Colon (tissue), 2 donors: ENCODE measurements around the gene USP25.

Experiments used
- FAIRE-seq: peaks from 2 replicates; lab custom pipeline; 2012; peaks lifted over from hg19 to GRCh38; lab: Jason Lieb, UNC
- donor health status: control.
- donor health status: control.

Gene USP25, protein sequence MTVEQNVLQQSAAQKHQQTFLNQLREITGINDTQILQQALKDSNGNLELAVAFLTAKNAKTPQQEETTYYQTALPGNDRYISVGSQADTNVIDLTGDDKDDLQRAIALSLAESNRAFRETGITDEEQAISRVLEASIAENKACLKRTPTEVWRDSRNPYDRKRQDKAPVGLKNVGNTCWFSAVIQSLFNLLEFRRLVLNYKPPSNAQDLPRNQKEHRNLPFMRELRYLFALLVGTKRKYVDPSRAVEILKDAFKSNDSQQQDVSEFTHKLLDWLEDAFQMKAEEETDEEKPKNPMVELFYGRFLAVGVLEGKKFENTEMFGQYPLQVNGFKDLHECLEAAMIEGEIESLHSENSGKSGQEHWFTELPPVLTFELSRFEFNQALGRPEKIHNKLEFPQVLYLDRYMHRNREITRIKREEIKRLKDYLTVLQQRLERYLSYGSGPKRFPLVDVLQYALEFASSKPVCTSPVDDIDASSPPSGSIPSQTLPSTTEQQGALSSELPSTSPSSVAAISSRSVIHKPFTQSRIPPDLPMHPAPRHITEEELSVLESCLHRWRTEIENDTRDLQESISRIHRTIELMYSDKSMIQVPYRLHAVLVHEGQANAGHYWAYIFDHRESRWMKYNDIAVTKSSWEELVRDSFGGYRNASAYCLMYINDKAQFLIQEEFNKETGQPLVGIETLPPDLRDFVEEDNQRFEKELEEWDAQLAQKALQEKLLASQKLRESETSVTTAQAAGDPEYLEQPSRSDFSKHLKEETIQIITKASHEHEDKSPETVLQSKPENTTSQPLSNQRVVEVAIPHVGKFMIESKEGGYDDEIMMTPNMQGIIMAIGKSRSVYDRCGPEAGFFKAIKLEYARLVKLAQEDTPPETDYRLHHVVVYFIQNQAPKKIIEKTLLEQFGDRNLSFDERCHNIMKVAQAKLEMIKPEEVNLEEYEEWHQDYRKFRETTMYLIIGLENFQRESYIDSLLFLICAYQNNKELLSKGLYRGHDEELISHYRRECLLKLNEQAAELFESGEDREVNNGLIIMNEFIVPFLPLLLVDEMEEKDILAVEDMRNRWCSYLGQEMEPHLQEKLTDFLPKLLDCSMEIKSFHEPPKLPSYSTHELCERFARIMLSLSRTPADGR

DNA sequence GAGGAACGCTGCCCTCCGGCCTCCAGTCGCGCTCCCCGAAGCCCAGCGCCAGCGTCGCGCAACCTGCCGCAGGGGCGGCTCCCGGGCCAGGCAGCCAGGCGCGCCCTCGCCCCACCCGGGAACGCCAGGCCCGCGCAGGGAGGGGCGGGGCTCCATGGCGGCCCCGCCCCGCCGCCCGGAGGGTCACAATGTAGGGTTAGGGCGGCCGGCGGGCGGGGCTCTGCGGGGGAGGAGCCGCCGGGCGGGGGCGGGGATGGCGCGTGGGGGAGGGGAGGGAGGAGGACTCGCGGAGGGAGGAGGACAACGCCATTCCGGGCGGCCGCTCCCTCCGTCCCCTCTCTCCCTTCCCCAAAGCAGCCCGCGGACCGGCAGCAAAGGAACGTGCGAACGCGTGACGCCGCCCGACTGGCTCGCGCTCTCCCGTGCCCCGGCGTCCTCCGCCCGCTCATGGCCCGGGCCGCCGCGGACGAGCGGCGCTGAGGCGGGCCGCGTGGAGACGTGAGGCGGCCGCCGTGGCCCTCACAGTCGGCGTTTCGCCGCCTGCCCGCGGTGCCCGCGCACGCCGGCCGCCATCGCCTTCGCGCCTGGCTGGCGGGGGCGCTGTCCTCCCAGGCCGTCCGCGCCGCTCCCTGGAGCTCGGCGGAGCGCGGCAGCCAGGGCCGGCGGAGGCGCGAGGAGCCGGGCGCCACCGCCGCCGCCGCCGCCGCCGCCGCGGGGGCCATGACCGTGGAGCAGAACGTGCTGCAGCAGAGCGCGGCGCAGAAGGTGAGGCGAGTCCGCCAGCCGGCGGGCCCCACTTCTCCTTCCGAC is at the start of gene USP25:
TSS of gene USP25 (plus strand) at position 309 of the 810 bp plus-strand sequence. CDS start at position 721, 412 bp downstream.
- FAIRE-seq, result no peak

DNA sequence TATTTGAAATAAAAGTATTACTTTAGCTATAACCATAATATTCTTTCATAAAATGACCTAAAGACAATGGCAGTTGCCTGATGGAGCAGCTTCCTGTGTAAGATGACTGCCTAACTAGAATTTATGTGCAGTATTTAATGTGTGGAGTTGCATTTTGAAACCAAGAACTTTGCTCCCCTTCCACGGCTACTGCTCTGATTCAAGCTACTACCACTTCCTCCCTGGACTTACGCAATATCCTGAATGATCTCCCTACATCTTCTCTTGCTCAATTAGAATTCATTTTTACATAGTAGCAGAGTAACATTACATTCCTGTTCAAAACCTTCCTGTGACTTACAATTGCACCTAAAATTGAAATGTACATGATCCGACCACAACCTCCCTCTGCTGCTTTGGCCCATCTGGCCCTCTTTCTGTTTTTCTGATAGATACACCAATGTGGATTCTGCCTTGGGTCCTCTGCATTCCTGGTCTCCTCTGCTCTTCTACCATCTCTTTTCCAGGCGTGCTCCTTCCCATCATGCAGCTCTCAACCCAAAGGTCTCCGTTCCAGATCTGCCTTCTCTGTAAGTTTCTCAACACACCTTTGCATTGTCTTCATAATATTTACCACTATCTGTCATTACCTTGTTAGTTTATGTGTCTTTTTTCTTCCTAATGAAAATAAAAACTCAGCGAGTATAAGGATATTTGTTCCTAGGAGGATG is 47.4 kb upstream of the USP25 start:
- FAIRE-seq, result no peak

DNA sequence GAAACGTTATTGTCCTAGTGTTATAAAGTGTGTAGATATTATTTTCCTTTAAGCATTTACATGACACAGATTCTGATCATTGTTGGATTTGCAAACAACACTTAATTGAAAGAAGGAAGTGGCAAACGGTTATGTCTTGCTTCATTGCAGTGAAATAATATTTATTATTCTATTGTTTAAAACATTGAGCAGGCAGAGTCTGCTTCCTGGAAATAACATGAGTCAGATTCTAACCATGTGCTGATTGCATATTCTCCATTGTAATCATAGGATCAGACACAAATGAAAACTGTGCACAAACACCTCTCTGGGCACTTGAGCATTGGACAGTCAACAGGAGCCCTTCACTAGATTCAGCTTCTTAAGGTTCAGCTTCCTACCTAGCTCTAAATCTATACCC is 46.8 kb upstream of the USP25 start:
- FAIRE-seq, result no peak

DNA sequence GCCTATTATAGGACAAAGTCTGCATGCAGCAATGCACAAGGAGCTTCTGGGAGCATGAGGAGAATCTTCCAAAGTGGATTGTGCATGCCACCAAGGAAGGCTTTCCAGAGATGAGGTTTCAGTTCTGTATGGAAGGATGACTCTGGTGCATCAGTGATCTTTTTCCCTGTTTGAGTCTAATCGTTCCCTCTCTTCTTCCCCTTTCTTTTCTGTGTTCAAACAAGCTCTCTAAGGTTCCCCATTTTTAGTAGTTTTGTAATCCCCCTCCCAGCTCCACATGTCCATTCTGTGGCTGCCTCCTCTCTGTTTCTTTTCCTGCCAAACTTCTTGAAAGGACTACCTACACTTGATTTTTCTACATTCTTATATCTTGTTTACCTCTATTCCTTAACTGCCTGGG is 43.3 kb upstream of the USP25 start:
- no peak for FAIRE-seq

DNA sequence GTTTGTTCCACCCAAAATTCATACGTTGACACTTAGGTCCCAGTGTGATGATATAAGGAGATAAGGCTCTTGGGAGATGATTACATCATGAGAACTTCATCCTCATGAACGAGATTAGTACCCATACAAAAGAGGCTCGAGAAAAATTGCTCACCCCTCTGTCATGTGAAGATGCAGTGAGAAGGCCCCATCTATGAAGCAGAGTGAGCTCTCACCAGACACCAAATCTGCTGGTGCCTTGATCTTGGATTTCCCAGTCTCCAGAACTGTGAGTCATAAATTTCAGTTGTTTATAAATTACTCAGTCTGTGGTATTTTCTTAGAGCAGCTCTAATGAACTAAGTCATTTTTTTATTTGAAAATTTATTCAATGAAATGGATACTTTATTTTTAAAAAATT is 42.6 kb upstream of the USP25 start:
- FAIRE-seq, result no peak

DNA sequence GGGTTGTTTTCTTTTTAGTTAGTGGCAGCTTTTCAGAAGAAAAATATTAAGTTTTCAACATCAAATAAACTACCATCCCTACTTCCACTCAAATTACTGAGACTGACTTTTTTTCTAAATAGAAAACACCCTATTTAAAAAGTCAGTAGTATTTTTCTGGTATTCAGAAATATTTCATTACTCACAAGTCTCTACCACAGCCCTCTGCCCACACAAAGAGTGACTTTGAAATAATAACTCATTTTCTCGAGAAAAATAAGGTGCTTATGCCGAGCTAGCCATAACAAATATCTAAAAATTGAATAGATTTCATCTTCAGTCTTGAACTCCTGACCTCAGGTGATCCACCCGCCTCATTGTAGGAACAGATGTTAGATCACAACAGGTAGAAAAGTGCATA is 41.8 kb upstream of the USP25 start:
- FAIRE-seq, result no peak

DNA sequence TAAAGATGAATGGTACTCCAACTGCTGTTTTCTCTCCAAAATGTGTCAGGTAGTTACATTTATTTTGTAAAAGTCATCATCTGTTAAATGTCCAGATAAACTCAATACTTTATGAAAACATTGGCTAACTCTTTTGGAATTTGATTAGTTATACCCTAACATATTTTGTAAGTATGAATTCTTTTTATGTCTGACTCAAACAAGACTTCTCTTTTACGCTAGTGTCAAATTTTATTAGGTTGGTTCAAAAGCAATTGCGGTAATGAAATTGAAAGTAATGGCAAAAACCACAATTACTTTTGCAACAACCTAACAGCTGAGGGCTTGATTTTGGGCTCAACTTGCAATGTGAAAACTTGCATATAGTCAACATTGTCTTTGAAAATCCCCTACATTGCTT is 41.0 kb upstream of the USP25 start:
- no peak for FAIRE-seq

DNA sequence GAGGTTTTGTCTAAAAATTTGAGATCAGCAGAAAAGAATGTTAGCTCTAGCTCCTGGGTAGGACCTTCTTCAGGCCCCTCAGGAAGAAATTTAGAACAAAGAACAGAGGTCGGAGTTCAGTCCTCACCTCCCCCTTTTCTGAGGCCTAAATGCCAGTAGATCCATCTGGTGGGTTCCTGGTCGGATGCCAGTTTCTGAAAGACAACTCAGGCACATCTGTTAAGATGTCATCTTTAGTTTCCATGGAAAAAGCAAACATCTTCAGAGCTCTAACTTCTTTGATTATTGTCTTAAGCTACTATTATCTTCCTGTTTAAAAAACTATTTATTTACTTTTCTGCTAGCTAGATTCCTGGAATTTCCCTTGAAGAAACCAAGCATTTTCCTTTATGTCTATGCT is 37.1 kb upstream of the USP25 start:
- FAIRE-seq, result no peak

DNA sequence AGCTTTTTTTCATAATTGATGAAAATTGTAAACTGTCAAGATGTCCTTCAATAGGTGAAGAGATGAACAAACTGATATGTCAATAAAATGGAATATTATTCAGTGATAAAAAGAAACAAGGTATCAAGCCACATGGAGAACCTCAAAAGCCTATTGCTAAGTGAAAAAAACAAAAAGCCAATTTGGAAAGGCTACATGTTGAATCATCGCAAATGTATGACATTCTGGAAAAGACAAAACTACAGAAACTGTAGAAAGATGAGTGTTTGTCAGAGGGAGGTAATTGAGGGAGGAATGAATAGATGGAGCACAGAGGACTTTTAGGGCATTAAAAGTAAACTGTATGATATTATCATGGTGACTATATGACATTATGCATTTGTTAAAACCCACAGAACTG is 34.5 kb upstream of the USP25 start:
- FAIRE-seq, result no peak

DNA sequence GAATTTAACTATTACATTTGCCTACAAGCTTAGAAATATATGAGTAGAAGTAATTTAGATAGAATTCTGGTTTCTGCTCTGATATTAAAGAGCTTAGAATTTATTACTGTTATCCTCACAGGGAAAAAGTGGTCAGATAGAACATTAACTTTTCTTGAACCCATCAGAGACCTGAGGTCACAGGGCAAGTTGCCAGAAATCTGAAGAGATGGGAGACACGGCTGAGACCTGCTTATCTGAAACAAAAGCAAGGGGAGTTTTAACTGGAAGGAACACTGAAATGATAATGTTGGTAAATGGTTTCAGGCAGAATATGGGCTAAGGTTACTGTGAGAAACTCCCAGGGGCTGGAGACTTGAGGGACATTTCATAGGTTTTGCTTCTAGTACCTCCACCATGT is 28.0 kb upstream of the USP25 start:
- no peak for FAIRE-seq

DNA sequence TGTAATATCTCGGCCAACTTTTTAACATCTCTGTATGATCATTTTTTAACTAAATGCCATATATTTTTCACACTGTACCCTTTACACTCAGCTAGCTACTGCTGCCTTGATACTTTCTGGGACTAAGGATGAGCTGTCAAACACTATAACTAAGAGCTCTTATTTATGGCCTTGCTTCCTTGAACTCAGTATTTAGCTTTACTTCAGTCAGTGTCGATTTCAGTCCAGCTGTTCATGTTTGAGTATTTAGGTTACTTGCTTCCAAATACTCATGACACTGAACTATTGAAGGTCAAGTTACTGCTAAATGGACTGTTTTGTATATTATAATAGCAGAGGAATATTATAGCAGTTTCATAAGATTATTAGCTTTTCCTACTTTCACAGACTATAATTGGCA is 25.9 kb upstream of the USP25 start:
- no peak for FAIRE-seq

DNA sequence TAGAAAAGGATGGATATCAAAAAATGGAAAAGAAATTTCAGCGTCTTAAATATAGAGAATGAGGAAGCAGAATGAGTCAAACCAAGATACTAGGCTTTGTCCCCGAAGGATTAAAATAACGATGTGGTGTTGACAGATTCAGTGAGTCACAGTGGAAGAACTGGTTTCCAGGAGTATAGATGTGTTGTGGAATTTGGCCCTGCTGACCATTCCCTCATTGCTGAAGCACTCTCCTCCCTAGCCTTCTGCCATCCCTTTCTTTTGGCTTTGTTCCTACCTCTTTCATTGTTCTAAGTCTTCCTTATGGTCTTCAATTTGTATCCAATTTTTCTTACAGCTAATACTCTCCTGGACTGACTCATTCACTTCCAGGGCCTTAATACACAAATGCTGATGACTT is 23.1 kb upstream of the USP25 start:
- FAIRE-seq, result no peak

DNA sequence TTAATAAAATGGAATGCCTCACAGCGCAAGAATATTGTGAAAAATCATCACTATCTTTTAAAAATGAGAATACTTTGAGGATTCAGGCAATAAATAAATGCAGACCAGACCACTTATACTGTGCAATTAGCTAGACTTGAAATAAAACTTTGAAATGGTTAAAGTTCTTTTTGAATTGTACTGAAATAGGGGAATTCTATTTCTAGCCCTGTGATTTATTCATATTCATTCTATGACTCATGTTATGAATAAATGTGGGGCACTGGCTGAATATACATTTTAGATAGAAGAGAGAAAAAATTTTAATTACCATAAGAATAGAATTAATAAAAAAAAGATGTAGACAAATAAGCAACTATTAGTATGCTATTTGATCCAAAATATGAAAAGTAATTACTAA is 16.4 kb upstream of the USP25 start:
- FAIRE-seq, result no peak

DNA sequence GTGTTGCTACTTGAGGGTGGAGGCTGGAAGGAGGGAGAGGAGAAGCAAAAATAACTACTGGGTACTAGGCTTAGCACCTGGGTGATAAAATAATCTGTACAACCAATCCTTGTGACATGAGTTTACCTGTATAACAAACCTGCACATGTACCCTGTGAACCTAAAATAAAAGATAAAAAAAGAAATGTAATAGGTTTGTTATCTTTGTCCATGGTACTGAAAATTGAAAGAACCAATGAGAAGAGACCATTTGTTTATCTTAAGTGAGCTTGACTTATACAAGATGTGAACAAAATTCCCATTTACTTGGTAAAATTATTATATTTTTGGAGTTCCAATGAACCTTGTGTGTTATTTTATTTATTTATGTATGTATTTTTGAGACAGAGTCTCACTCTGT is 11.1 kb upstream of the USP25 start:
- no peak for FAIRE-seq

DNA sequence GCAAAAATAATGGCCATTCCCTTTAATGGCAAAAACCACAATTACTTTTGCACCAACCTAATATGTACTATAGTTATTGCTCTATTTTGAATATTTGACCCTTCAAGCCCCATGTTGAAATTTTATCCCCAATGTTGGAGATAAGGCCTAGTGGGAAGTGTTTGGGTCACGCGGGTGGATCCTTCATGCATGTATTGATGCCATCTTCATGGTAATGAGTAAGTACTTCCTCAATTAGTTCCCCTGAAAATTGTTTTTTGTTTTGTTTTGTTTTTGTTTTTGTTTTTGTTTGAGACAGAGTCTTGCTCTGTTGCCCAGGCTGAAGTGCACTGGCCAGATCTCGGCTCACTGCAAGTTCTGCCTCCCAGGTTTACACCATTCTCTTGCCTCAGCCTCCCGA is 9.8 kb upstream of the USP25 start:
- no peak for FAIRE-seq

DNA sequence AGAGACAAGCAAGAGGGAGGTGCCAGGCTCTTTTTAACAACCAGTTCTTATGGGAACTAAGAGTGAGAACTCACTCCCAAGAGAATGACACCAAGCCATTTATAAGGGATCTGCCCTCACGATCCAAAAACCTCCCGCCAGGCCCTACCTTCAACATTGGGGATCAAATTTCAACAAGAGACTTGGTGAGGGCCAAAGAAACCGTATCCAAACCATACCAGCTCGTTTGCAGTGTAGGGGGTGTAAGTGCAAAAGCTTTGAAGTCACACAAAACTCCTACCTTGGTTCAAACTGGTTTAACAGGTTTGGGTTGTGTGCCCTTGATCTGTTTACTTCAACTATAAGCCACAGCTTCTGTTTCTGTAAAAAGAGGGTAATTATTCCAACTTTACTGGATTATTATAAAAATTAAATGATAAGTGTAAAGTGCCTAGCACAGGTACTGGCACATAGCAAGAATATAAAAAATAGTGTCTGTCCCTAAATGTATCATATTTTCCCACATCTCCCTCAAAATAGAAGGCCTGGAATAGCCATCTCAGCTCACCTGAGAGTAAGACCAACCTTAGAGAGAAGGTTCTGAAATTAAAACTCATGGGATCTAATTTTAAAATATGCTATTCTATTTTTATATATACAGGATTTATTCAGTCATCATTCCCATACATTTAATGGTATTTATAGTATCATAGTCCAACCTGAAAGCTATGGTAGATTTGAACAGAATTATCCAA is 7.0 kb upstream of the USP25 start:
- FAIRE-seq, result no peak

DNA sequence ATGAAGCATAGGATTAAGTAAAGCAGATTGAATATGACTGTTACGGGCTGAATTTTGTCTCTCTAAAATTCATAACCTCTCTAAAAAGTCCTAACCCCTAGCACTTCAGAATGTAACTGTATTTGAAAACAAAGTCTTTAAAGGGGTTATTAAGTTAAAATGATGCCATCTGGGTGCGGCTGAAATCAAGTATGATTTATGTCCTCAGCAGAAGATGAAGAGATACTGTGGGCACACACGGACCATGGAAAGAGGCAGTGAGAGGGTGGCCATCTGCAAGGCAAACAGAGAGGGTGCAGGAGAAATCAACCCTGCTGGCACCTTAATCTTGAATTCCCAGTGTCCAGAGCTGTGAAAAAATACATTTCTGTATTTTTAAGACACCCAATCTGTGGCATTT is 3.8 kb upstream of the USP25 start:
- no peak for FAIRE-seq

DNA sequence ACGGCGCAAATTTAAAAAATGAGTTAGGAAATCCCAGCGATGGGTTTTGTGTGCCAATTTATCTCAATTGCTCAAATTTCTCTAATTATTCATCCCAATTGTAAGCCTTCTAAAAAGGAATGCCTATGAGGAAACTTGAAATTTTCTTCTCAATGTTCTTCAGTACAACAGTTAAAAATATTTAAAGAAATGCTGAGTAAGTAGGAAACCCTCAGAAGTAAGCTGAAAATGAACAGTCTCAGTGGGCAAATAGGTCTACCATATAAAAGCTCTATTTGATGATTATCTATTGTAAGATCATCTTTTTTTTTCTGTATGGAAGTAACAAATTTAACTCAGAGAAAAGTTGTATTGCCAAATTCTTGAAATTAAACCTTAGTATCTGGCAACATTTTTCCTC is 1.7 kb upstream of the USP25 start:
- FAIRE-seq, result no peak

DNA sequence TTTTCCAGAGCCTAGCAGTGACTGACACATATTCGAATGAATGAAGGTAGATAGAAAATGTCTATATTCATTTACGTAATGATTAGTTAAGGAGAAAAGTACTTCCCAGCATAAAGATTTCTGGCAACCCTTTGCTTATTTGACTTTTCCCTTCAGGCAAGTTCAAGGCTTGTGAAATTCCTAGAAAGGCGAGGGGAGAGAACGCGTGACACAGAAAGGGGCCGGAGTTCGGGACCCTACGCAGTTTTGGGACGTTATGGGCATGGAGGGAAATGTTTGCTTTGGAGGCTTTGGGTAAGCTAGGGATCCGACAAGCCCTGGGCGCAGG is 472 bp upstream of the USP25 start:
- FAIRE-seq, result no peak

DNA sequence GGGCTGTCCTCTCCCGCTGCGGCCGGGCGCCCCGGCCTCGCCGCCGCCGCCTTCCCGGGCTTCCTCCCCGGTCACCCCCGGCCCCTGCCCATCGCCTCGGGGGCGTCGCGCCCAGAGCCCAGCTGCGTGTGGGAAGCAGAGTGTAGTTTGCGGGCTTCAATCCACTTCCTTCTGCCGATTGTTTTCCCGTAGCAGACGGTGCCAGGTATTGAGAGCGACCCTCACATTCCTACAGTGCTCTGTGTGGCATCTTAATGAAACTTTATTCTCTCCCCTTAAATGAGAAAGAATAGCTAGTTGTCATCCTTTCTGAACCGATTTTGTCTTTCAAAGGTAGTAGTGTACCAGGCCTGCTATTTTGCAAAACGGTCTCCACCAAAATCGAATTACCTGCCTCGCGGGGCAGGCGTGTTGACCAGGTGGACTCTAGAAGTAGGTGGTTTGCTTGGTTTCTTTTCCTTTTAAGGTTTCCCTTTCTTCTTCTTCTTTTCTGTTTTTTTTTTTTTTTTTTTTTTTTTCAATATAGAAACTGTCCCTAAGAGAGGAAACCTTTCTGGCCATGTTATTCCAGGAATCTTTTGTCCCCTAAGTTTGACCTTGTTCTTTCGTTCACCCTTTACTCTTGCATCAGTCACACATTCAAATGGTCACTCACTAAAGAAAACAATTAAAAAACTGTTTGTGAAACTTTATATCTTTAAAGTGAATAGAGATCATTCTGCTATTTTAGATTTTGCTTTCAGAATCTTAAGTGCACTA is 881 bp downstream of the USP25 start:
- peak; percentile 33 for FAIRE-seq
